Measurements from ENCODE around the gene CHN2.

The CHN2 gene

DNA sequence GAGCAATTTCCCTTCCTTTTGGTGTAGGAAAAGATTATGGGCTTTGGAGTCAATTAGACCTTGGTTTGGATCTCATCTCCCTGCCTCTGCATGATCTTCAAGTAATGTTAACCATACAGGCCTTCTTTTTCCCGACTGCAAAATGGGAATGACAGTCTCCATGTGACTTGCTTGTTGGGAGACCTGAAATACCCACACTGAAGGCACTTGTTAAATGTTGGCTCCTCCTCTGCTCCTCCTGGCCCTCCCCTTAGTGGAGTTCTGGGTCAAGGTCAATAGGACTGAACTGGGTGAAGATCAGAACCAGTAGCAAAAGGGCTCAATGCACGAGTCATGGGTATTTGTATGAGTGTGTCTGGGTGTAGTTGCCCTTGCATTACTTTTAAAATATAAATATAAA lies 189.7 kb downstream of the CHN2 start:
- in situ Hi-C loops (cut with MboI; ENCODE audit: low sequenced_read_pairs): no loop called here

DNA sequence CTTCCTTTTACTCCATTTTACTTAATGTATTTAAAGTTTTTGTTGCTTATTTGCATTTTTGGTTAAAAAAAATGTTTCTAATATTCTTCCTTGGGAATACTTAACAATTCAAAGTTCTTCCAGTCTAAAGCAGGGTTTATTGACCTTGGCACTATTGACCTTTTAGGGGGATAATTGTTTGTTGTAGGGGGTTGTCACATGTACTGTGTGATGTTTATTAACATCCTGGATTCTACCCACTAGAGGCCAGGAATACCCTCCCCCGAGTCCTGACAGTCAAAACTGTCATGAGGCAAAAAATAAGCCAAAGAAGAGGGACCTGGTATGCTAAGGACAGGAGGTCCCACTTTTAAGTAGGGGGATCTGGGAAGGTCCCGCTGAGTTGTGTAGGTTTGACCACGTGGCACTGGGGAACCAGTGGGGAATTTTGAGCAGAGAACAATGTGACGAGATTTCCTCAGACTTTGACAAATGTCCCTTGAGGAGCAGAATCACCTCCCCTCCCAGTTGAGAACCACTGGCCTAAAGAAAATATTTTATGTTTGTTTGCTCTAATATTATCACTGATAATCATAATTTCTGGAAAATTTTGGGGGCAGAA lies 190.7 kb downstream of the CHN2 start:
- in situ Hi-C loops (cut with MboI; ENCODE audit: low sequenced_read_pairs): no loop called here

DNA sequence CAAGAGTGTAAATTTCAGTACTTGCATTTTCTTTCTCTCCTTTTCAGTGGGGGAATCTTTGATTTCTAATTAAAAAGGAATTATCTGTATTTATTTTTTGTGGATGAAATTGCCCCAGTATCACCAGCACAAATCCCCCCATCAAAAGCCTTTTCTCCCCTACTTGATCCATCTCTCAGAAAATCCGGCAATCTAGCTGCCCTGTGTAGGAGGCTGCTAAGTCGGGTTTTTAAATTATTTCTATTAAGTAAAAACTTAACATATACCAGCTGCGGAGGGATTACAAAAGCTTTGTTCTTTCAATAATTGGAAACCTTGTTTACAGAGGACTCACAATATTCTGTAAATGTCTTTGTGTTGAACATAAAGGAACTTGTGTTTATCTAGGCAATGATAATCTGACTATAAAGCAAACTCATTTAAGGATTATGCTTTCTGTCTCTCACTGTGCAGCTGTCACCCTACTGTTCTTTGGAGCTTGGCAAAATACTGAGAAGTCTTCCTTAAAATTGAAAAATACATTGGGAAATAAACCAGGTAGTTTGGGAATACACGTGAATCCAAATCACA lies 191.7 kb downstream of the CHN2 start:
- in situ Hi-C loops (cut with MboI; ENCODE audit: low sequenced_read_pairs): no loop called here

DNA sequence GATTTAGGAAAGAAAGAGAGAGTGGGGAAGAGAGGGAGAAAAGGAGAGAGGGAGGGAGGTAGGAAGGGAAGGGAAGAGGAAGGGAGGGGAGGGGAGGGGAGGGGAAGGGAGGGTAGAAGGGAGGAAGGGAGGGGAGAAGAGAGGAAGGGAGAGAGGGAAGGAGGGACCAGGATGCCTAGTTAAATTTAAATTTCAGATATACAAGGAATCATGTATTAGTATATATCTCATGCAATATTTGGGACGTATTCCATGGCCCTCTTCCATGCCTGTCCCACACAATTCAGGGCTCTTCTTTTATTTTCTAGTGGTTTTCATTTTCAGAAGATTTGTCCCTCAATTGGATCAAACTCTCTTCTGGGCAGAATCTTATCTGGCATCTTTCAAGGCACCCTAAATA lies 196.7 kb downstream of the CHN2 start:
- in situ Hi-C loops (cut with MboI; ENCODE audit: low sequenced_read_pairs): no loop called here

DNA sequence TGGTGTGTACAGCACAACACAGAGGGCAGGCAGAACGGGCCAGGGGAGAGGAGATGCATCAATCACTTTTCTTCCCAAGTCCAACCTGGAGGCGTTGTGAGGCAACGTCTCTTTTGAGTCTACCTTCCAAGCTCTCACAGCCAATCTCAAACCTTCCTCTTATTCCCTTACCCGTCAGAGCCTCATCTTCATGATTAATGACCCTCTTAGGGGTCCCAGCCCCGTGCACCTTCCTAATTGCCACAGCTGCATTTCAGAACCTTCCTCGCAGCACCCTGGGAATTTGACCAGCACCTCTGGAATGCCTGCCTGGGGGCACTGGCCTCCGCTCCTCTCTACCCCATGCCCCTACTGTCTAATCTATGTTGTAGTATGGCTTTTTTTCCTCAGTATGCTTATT lies 199.7 kb downstream of the CHN2 start:
- in situ Hi-C loops (cut with MboI; ENCODE audit: low sequenced_read_pairs): no loop called here

DNA sequence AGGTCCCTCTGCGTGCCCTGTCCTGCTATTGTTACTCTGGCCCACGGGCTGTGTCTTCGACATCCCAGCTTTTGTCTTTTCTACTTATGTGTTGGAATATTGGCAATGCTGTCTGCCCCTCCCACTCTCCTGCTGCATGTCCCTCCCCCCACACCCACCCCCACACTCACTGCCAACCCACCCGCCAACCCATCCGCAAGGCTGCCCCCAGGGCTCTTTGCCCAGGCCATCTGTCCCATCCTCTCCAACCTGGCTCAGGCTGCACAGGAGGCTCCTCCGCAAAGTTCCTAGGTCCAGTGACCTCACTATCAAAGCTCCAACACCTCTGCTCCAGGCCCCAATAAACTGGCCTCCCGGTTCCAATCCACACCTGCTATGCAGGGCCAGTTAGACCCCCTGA lies 202.0 kb downstream of the CHN2 start:
- in situ Hi-C loops (cut with MboI; ENCODE audit: low sequenced_read_pairs): no loop called here

DNA sequence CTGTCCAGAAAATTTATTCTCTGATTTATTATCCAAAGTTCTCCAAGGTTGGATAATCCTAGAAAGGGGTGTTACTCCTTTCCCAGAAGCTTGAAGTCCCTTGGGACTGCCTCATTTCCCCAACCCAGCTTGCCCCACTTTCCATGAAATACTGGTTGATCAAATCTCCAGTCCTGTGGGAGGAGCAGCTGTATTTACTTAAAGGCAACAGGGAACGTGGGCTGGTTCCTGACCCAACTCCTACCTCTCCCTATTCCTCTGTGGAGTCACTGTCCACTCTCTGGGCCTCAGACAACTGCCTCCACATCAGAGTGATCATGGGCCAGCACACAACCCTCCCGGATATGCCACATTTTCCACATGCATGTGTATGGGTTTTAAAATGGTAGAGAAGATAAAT lies 202.8 kb downstream of the CHN2 start:
- in situ Hi-C loops (cut with MboI; ENCODE audit: low sequenced_read_pairs): no loop called here

DNA sequence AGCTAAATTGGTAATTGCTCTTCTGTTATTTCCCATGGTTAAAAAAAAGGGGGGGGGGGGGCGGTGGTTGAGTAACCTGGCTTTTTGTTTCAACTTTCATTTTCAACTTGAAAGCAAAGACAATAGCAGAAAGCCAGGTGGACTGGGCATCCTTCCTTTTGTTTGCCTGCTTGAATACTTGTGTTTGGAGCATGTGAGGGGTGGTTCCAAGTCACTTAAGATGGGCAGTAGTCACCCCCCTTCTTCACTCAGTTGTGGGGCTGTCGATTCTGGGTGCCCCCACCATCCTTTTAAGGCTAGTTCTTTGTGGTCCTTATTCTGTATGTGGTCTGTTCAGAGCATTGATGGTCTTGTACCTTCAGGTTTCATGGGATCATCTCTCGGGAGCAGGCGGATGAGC lies 203.4 kb downstream of the CHN2 start:
- in situ Hi-C loops (cut with MboI; ENCODE audit: low sequenced_read_pairs): no loop called here

DNA sequence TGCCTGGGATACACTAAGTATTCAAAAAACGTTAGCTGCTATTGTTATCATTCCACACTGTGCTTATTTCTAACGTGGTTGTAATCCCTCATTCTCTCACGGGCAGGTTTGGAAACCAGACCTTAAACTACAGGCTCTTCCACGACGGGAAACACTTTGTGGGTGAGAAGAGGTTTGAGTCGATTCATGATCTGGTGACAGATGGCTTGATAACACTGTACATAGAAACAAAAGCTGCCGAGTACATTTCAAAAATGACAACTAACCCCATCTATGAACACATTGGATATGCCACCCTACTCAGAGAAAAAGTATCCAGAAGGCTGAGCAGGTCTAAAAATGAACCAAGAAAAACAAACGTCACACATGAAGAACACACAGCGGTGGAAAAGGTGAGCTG lies 205.9 kb downstream of the CHN2 start:
- in situ Hi-C loops (cut with MboI; ENCODE audit: low sequenced_read_pairs): loop anchor here (10.0 kb wide), 1 partner anchor 476 kb away; no protein-coding TSS in a partner anchor

DNA sequence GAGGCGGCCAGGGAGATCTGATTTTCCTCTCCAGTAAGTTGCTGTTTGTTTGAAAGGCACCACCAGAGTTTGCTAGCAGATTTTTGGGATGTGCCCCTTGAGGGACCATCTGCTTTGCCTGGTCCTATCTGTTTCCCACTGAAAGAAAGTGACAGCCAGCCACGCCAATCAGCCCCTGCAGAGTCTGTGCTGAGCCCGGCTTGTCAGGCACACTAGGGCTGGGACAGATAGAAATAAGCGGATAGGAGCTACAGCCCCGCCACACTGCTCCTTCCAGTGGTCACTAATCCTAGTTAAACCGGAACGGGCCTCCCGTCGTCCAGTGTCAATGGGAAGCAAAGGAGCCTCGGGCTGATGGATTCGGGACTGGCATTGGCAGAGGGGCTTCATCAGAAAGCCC lies 207.2 kb downstream of the CHN2 start:
- in situ Hi-C loops (cut with MboI; ENCODE audit: low sequenced_read_pairs): loop anchor here (10.0 kb wide), 1 partner anchor 477 kb away; no protein-coding TSS in a partner anchor

DNA sequence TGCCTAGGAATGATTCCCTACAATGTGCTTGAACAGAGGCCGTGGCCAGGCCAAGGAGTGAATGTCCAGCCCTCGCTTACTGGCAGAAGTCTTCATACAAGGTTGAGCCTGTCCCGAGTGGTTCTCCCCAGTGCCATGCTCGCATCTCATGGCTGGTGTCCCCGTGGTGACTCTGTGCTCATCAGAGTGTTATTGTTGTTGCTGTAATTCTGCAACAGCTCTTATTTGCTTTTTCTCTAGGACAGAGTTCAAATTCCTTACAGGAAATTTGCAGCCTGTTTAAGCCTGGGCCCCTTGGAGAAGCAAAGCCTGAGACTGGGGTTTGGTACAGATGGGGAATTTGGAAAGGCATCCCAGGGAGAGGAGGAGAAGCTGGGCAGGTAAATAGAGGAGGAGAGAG lies 211.3 kb downstream of the CHN2 start:
- in situ Hi-C loops (cut with MboI; ENCODE audit: low sequenced_read_pairs): loop anchor here (10.0 kb wide), 1 partner anchor 481 kb away; no protein-coding TSS in a partner anchor

DNA sequence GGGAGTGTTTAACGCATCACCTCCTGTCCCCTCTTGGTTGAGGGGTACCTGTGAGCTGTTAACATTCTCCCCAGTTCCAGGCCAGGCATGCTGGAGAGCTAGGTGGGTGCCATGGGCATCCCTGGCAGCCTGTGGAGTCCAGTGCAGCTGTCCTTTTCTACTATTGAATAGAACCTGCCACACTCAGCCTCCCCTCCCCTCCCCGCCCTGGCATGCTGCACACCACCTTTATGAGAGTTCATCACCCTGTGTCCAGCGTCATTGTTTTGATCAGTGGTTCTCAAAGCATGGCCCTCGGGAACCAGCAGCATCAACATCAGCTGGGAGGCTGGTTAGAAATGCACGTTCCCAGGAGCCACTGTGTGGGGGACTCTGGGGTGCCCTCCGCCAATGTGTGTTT lies 211.8 kb downstream of the CHN2 start:
- in situ Hi-C loops (cut with MboI; ENCODE audit: low sequenced_read_pairs): loop anchor here (10.0 kb wide), 1 partner anchor 482 kb away; no protein-coding TSS in a partner anchor

DNA sequence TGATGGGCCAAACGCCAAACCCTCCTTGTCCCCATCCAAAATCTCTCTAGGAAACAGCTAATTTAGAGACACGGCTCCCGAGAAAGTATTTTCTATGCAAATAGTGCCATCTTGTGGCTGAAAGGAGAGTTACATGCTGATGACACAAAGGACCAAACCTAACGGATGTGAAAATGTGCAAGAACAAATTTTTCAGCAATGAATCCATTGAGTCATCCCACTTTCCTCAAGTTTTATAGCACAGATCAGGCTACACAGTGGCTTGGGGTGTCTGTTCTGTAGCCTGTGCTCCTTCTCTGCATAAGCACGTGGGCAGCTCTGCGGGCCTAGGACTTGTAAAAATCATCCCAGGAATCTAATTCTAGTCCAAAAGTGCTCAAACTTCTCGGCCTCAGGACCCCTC lies 214.3 kb downstream of the CHN2 start:
- in situ Hi-C loops (cut with MboI; ENCODE audit: low sequenced_read_pairs): loop anchor here (10.0 kb wide), 1 partner anchor 484 kb away; no protein-coding TSS in a partner anchor

DNA sequence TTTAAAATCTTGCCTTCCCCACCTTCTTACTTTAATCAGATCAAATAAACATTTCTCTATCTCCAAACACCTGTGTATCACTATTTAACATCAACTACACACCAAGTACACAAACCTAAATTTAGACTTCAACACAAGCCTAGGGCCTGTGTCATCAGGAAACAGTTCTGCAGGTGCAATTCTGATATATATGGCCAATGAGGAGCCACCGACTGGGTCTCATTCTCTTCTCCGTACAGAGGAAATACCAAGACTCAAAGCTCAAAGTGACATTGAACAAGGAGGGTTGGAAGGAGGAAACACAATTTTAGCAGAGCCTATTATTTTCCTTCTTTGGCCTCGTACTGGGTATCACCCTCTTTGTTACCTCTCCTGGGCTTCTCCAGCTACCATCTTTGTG lies 216.4 kb downstream of the CHN2 start:
- in situ Hi-C loops (cut with MboI; ENCODE audit: low sequenced_read_pairs): no loop called here

DNA sequence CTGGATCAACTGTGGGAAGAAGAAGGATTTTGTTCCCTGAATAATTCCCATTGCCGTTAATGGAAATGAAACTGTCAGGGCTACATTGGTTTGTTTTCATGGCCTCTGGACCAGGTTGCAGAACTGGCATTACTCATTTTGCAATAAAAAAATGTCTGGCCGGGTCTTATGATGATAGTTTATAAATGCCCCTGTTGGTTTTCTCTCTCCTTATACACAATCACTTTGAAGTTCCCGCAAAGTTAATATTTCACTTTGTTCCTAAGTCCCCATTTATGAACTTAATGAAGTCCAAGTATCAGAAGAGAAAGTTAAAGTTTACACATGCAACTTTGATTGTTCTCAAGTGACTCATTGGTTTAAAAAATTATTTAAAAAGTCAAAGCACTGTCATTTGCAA lies 218.3 kb downstream of the CHN2 start:
- in situ Hi-C loops (cut with MboI; ENCODE audit: low sequenced_read_pairs): no loop called here

DNA sequence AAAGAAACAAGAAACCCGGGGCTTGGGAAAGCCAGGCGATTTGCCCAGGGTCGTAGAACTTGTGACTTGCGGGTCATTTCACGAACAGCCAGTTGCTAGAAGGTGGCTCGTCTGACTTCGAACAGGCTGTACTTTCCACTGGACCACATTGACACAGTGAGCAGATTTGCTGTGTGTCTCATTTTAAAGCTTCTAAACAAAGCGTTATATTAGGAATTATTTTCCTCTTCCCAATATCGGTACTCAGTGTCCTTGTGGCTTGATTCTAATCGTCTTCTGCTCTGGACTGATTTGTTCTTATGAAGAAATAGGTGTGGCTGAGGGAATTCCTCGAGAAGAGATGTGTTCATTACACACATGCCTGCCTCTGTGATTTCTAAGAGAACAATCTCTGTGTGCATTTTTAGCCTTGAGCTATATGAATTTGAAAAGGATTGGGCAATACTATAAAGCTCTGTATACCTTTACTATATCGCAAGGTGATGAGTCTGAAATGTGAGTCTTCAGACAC lies 219.1 kb downstream of the CHN2 start:
- in situ Hi-C loops (cut with MboI; ENCODE audit: low sequenced_read_pairs): no loop called here

DNA sequence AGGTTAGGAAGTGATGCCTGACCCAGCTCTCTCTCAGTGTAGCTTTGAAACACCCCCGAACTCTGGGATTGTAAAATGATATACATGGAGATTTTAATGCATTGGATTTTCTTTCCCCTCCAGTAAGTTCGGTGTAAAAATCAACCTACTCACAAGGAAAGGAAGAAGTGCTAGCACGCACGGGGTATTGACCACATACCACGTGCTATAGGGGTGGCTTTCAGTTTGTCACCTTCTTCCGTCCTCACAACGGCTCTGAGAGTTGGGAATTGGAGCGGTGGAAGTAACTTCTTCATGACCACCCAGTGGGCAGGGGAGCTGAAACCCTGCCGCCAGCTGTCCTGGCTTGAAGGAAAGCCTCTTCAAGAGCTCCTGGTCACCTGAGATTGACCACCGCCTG lies 219.6 kb downstream of the CHN2 start:
- in situ Hi-C loops (cut with MboI; ENCODE audit: low sequenced_read_pairs): no loop called here

DNA sequence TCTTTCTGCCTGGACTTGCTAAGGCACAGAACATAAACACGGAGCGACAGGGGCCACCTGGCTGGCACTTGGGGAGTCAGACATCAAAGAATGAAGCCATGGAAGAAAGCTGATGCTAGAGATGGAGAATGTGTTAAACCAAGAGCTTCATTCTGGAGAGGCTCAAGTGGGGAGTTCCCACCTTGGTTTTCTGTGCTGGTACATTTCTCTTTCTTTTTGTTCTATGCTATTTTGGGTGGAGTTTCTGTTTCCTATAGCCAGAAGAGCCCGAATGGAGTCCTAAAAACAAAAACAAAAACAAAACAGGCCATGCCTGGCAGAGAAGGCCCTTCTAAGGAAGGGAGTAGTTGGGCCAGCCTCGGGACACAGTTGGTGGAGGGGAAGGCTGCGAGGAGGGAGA lies 220.6 kb downstream of the CHN2 start:
- in situ Hi-C loops (cut with MboI; ENCODE audit: low sequenced_read_pairs): no loop called here

DNA sequence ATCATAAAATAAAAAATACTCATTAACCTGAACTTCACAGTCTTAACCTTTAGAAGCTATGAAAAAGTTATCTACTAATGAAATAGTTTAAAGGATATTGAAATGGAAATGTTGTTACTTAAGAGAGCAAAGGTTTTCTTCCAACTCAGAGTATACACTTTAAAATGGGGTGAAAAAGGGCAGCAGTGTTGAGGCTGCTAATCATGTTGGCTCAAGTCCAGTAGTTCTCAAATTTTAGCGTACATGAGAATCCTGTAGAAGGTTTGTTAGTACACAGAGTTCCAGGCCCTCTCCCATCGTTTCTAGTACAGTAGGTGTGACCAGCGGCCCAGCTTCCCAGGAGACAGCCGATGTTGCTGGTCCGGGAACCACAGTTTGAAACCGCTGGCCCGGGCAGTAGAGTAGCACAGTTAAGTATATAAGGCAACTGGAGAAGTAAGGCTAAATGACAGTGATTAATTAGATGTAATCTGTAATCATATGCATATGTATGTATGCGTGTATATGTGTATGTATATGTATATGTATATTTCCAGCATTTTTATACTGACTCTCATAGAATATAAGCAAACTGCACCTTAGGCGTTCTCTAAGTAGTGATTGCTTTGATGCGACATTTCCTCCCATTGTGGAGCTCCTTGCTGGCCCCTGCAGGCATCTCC lies 221.8 kb downstream of the CHN2 start:
- in situ Hi-C loops (cut with MboI; ENCODE audit: low sequenced_read_pairs): no loop called here

DNA sequence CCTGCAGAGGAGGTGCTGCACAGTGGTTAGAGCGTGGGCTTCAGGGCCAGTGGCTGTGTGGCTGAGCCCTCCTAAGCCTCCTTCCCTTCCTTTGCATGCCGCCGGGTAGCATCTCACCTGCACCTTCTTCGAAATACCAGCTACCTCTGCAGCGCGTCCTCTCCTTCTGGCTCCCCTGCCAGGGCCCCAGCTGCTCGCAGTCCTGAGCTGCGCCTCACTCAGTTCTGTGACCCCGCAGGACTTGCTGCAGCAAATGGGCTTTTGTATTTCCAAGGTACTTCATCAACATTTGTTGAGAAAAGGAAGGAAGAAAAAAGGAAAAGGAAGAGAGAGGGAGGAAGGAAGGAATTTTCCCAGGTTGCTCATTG lies 222.3 kb downstream of the CHN2 start:
- in situ Hi-C loops (cut with MboI; ENCODE audit: low sequenced_read_pairs): no loop called here

DNA sequence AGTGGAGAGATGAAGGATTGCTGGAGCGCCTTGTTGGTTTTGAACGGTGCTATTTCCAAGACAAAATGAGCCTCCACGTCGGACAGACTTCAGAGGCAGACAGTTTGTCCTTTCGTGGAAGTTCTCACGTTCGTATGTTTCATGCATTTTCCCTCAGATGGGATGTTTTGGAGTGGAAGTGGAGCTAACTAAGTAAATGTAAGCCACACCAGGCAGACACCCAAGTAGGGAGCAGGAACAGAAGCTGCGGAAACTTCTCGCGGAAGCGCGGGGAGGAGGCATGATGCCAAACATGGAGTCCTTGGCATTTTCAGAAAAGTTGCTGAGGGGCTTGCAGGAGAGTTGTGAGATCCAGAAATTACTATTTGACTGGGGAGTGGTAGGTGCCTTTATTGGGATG lies 223.5 kb downstream of the CHN2 start:
- in situ Hi-C loops (cut with MboI; ENCODE audit: low sequenced_read_pairs): no loop called here

DNA sequence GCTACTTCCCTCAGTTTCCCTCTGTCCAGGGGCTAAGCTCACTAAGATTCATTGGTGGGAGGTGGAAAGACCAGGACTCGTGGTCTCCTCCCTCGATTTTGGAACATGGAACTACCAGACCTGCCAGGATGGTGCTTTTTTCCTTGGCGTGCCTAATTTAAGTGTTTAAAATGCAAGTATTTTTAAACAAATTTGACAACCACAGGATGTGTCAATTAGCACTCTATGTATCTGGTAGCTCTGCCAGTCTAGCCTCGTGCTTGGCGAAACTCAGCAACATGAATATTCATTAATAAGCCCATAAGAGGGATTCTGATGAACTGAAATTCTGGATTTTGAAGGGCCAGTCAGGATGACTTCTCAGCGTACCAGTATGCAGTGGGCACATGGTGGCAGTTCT lies 224.1 kb downstream of the CHN2 start:
- in situ Hi-C loops (cut with MboI; ENCODE audit: low sequenced_read_pairs): no loop called here
